HG03095 (cell line): ENCODE results near the gene OSCAR.
"Not testable (repeated sequence)": the region's sequence is repeated elsewhere in the genome, so short reads cannot be mapped to it uniquely, and the experiment has no call there.

ENCODE experiments used
- ATAC-seq: cut with Tn5 transposase; IDR thresholded peaks from one replicate; pipeline ENCODE4 v1.9.1; 2021; ENCODE audit warnings: moderate library complexity; ENCODE audit not compliant: unreplicated experiment

OSCAR gene

GRCh38 chr19:54127688-54128440, 27.3 kb upstream of the OSCAR start:
- ATAC-seq = no peak

- no peak for ATAC-seq
These were observed 25.1 kb upstream of the OSCAR start for GRCh38 chr19:54125713-54126112.

GRCh38 chr19:54124393-54124792, 23.8 kb upstream of the OSCAR start:
- ATAC-seq = no peak

GRCh38 chr19:54123682-54124081, 23.1 kb upstream of the OSCAR start:
- ATAC-seq = no peak

- ATAC-seq = no peak
These were observed 20.7 kb upstream of the OSCAR start for GRCh38 chr19:54121259-54121658.

- peak; percentile 71 for ATAC-seq
These were observed 14.8 kb upstream of the OSCAR start, which contains the start of the genes PRPF31 and TFPT for GRCh38 chr19:54115109-54116063. PRPF31 (plus strand) TSS chr19:54115754; CDS start chr19:54118279, 2,525 bp downstream. TFPT (minus strand) TSS chr19:54115657; CDS start chr19:54115269, 388 bp downstream.

- ATAC-seq = peak; percentile 3
These were observed 13.9 kb upstream of the OSCAR start for GRCh38 chr19:54114340-54115108.

GRCh38 chr19:54109651-54110050, 9.0 kb upstream of the OSCAR start:
- ATAC-seq = no peak

GRCh38 chr19:54108496-54108895, 7.9 kb upstream of the OSCAR start:
- no peak for ATAC-seq

GRCh38 chr19:54107876-54108490, 7.4 kb upstream of the OSCAR start:
- ATAC-seq = no peak

GRCh38 chr19:54106716-54107115, 6.1 kb upstream of the OSCAR start:
- no peak for ATAC-seq

GRCh38 chr19:54105796-54106195, 5.2 kb upstream of the OSCAR start:
- ATAC-seq = no peak

- no peak for ATAC-seq
These were observed 4.6 kb upstream of the OSCAR start for GRCh38 chr19:54104998-54105715.

- peak; percentile 80 for ATAC-seq
These were observed 2.0 kb upstream of the OSCAR start, which contains the start of gene NDUFA3 for GRCh38 chr19:54102421-54103169. NDUFA3 (plus strand) TSS chr19:54102855; CDS start chr19:54102879, 24 bp downstream.

GRCh38 chr19:54099903-54100255, 724 bp downstream of the OSCAR start:
- ATAC-seq = not testable (repeated sequence)

- no peak for ATAC-seq
These were observed 1.3 kb downstream of the OSCAR start for GRCh38 chr19:54099190-54099902.

GRCh38 chr19:54096617-54097106, 3.9 kb downstream of the OSCAR start:
- no peak for ATAC-seq
